Heart left ventricle (tissue), 13 donors: ENCODE results near the gene FAM53B.

Experiments used
- POLR2A ChIP-seq, 2 donors: fragments of 450-650 bp; IDR thresholded peaks; one replicate each; pipeline ENCODE4 v1.6.1; 2017; ENCODE audit warnings: antibody characterized with exemption in 2 of 2, mild to moderate bottlenecking in 2 of 2, moderate library complexity in 2 of 2
- TF ChIP-seq, protein P1 (sequence below), 12 donors: fragments of 200-600 bp; sonication (generic) in 4 of 12; IDR thresholded peaks; one replicate each; pipeline versions ENCODE4 v1.5.0 to v1.8.0; 2018 to 2022; ENCODE audit warnings: antibody characterized with exemption in 12 of 12, mild to moderate bottlenecking in 5 of 12
- donor health status: ischemic (EF 13 %, LVEDD 7.1; RV severe dilation, severe dysfunction).
- donor health status: DM: no; HTN: yes; CAD: no.
- donor health status: DM: no; HTN: no; CAD: no.
- donor health status: ischemic (EF 25% LVEDD 6.9; RV normal size, moderate dysfunction).
- donor health status: ischemic (EF 25% LVEDD 5.7; RV mildly dilated, moderate dysfunction).
- donor health status: ischemic (EF 35%, LVEDD 5.7; RV mildly dilated, moderate dysfunction).
- donor health status: nonischemic (EF 11% LVEDD 7.7; RV severe dilation, severe dysfunction).
- donor health status: DM: yes; HTN: yes; CAD: no.
- donor health status: PGD.
- donor health status: ischemic (EF 29% LVEDD 5.4; RV normal size, mild dysfunction).
- donor health status: nonischemic (EF 23%, LVEDD 6.1; RV moderate dilation, normal function).

DNA sequence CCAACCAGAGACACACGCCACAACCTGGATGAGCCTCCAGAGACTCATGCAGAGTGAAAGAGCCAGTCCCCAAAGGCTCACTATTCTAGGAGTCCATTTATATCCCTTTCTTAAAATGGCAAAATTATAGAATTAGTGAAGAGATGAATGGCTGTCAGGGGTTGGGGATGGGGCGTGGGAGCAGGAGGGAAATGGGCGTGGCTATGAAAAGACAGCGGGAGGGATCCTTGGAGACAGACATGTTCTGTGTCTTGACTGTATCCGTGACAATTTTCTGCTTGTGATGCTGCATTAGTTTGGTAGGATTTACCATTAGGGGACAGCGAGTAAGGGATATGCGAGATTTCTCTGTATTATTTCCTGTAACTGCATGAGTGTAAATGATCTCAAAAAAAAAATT, 33.0 kb downstream of the FAM53B start:
- TF ChIP-seq, protein P1, sequence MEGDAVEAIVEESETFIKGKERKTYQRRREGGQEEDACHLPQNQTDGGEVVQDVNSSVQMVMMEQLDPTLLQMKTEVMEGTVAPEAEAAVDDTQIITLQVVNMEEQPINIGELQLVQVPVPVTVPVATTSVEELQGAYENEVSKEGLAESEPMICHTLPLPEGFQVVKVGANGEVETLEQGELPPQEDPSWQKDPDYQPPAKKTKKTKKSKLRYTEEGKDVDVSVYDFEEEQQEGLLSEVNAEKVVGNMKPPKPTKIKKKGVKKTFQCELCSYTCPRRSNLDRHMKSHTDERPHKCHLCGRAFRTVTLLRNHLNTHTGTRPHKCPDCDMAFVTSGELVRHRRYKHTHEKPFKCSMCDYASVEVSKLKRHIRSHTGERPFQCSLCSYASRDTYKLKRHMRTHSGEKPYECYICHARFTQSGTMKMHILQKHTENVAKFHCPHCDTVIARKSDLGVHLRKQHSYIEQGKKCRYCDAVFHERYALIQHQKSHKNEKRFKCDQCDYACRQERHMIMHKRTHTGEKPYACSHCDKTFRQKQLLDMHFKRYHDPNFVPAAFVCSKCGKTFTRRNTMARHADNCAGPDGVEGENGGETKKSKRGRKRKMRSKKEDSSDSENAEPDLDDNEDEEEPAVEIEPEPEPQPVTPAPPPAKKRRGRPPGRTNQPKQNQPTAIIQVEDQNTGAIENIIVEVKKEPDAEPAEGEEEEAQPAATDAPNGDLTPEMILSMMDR (IDR thresholded peaks at IDR 0.05) = no peak
- no peak for TF ChIP-seq POLR2A (IDR thresholded peaks at IDR 0.05)
